ENCODE data around the gene CFAP45. TPM values are rescaled to one million over a fixed set of nuclear protein-coding genes. Genes with fewer than 3 reads are reported as not detected.

The CFAP45 gene
- total and polyA plus RNA-seq, 2 donors = 0.48 to 1.0 TPM

- Histone ChIP-seq H3K4me1 (ENCODE audit: insufficient read depth) (no peaks in the 10 kb centered on the region), H3K4me3 (ENCODE audit: low read depth, low read length) (no peak overlapping the region), H3K27ac (ENCODE audit: low read depth) (no peak overlapping the region), H3K36me3 (ENCODE audit: insufficient read depth) (no peaks in the 10 kb centered on the region)
- 86% methylated on average over 5 of the region's 5 CpGs for WGBS
- DNase-seq (ENCODE audit: extremely low spot score) = no peak
Measured at GRCh38 chr1:159892944-159893343, 7.0 kb downstream of the CFAP45 start.

- no peak overlapping the region for H3K4me3 ChIP-seq (ENCODE audit: low read depth, low read length)
- DNase-seq (ENCODE audit: extremely low spot score) = no peak
- H3K4me1 ChIP-seq (ENCODE audit: insufficient read depth) = no peaks in the 10 kb centered on the region
- no peaks in the 10 kb centered on the region for H3K36me3 ChIP-seq (ENCODE audit: insufficient read depth)
- H3K27ac ChIP-seq (ENCODE audit: low read depth) = no peak overlapping the region
- 51% methylated on average over 7 of the region's 7 CpGs for WGBS
Measured at GRCh38 chr1:159891275-159892157, 8.4 kb downstream of the CFAP45 start.

- DNase-seq (ENCODE audit: extremely low spot score) = no peak
- H3K36me3 ChIP-seq (ENCODE audit: insufficient read depth) = no peaks in the 10 kb centered on the region
- no peaks in the 10 kb centered on the region for H3K4me1 ChIP-seq (ENCODE audit: insufficient read depth)
- H3K27ac ChIP-seq (ENCODE audit: low read depth) = no peak overlapping the region
- no peak overlapping the region for H3K4me3 ChIP-seq (ENCODE audit: low read depth, low read length)
- WGBS = 79% methylated on average over 8 of the region's 8 CpGs
Measured at GRCh38 chr1:159890390-159890789, 9.6 kb downstream of the CFAP45 start.

GRCh38 chr1:159889821-159890252 lies 10.1 kb downstream of the CFAP45 start:
- no peaks in the 10 kb centered on the region for H3K4me1 ChIP-seq (ENCODE audit: insufficient read depth)
- no peaks in the 10 kb centered on the region for H3K36me3 ChIP-seq (ENCODE audit: insufficient read depth)
- no peak overlapping the region for H3K4me3 ChIP-seq (ENCODE audit: low read depth, low read length)
- DNase-seq (ENCODE audit: extremely low spot score) = no peak
- WGBS = 30% methylated on average over 2 of the region's 2 CpGs
- no peak overlapping the region for H3K27ac ChIP-seq (ENCODE audit: low read depth)

GRCh38 chr1:159889202-159889601 lies 10.8 kb downstream of the CFAP45 start:
- 92% methylated on average over 4 of the region's 4 CpGs for WGBS
- no peak for DNase-seq (ENCODE audit: extremely low spot score)
- no peak overlapping the region for H3K27ac ChIP-seq (ENCODE audit: low read depth)

GRCh38 chr1:159884296-159884695 lies 15.7 kb downstream of the CFAP45 start:
- Histone ChIP-seq H3K36me3 (ENCODE audit: insufficient read depth) (no peaks in the 10 kb centered on the region), H3K4me1 (ENCODE audit: insufficient read depth) (no peaks in the 10 kb centered on the region), H3K4me3 (ENCODE audit: low read depth, low read length) (no peak overlapping the region), H3K27ac (ENCODE audit: low read depth) (no peak overlapping the region)
- WGBS = 80% methylated on average over 8 of the region's 8 CpGs
- DNase-seq (ENCODE audit: extremely low spot score) = no peak

More at GRCh38 chr1:159889202-159889601, 10.8 kb downstream of the CFAP45 start:
- no peak overlapping the region for H3K4me3 ChIP-seq (ENCODE audit: low read depth, low read length)
- H3K36me3 ChIP-seq (ENCODE audit: insufficient read depth) = no peaks in the 10 kb centered on the region
- H3K4me1 ChIP-seq (ENCODE audit: insufficient read depth) = no peaks in the 10 kb centered on the region

- WGBS = 78% methylated on average over 4 of the region's 4 CpGs
- H3K27ac ChIP-seq (ENCODE audit: low read depth) = no peak overlapping the region
- no peak for DNase-seq (ENCODE audit: extremely low spot score)
Measured at GRCh38 chr1:159883134-159883533, 16.8 kb downstream of the CFAP45 start.

GRCh38 chr1:159882527-159882862 lies 17.5 kb downstream of the CFAP45 start:
- no peaks in the 10 kb centered on the region for H3K36me3 ChIP-seq (ENCODE audit: insufficient read depth)
- H3K4me3 ChIP-seq (ENCODE audit: low read depth, low read length) = no peak overlapping the region
- no peak for DNase-seq (ENCODE audit: extremely low spot score)
- 90% methylated on average over 2 of the region's 2 CpGs for WGBS
- H3K27ac ChIP-seq (ENCODE audit: low read depth) = no peak overlapping the region
- H3K4me1 ChIP-seq (ENCODE audit: insufficient read depth) = no peaks in the 10 kb centered on the region

More at GRCh38 chr1:159883134-159883533, 16.8 kb downstream of the CFAP45 start:
- no peak overlapping the region for H3K4me3 ChIP-seq (ENCODE audit: low read depth, low read length)
- H3K36me3 ChIP-seq (ENCODE audit: insufficient read depth) = no peaks in the 10 kb centered on the region
- no peaks in the 10 kb centered on the region for H3K4me1 ChIP-seq (ENCODE audit: insufficient read depth)

GRCh38 chr1:159881622-159882526 lies 18.1 kb downstream of the CFAP45 start:
- no peaks in the 10 kb centered on the region for H3K4me1 ChIP-seq (ENCODE audit: insufficient read depth)
- no peaks in the 10 kb centered on the region for H3K36me3 ChIP-seq (ENCODE audit: insufficient read depth)
- DNase-seq (ENCODE audit: extremely low spot score) = peak; percentile 55
- no peak overlapping the region for H3K4me3 ChIP-seq (ENCODE audit: low read depth, low read length)
- H3K27ac ChIP-seq (ENCODE audit: low read depth) = peak overlapping the region; percentile 59
- 62% methylated on average over 6 of the region's 6 CpGs for WGBS

- Histone ChIP-seq H3K27ac (ENCODE audit: low read depth) (no peak overlapping the region), H3K4me1 (ENCODE audit: insufficient read depth) (no peaks in the 10 kb centered on the region), H3K4me3 (ENCODE audit: low read depth, low read length) (no peak overlapping the region), H3K36me3 (ENCODE audit: insufficient read depth) (no peaks in the 10 kb centered on the region)
- 93% methylated on average over 3 of the region's 3 CpGs for WGBS
- DNase-seq (ENCODE audit: extremely low spot score) = no peak
Measured at GRCh38 chr1:159880430-159880829, 19.5 kb downstream of the CFAP45 start.

GRCh38 chr1:159879977-159880376 lies 20.0 kb downstream of the CFAP45 start:
- no peak overlapping the region for H3K4me3 ChIP-seq (ENCODE audit: low read depth, low read length)
- no peaks in the 10 kb centered on the region for H3K36me3 ChIP-seq (ENCODE audit: insufficient read depth)
- no peak overlapping the region for H3K27ac ChIP-seq (ENCODE audit: low read depth)
- H3K4me1 ChIP-seq (ENCODE audit: insufficient read depth) = no peaks in the 10 kb centered on the region
- DNase-seq (ENCODE audit: extremely low spot score) = no peak
- 86% methylated on average over 4 of the region's 4 CpGs for WGBS

GRCh38 chr1:159879136-159879535 lies 20.8 kb downstream of the CFAP45 start:
- H3K27ac ChIP-seq (ENCODE audit: low read depth) = no peak overlapping the region
- H3K36me3 ChIP-seq (ENCODE audit: insufficient read depth) = no peaks in the 10 kb centered on the region
- DNase-seq (ENCODE audit: extremely low spot score) = no peak
- 82% methylated on average over 3 of the region's 3 CpGs for WGBS
- H3K4me1 ChIP-seq (ENCODE audit: insufficient read depth) = no peaks in the 10 kb centered on the region
- H3K4me3 ChIP-seq (ENCODE audit: low read depth, low read length) = no peak overlapping the region

- WGBS = 95% methylated on average over 6 of the region's 6 CpGs
- Histone ChIP-seq H3K4me3 (ENCODE audit: low read depth, low read length) (no peak overlapping the region), H3K36me3 (ENCODE audit: insufficient read depth) (no peaks in the 10 kb centered on the region), H3K27ac (ENCODE audit: low read depth) (no peak overlapping the region), H3K4me1 (ENCODE audit: insufficient read depth) (no peaks in the 10 kb centered on the region)
- DNase-seq (ENCODE audit: extremely low spot score) = no peak
Measured at GRCh38 chr1:159877695-159878444, 22.1 kb downstream of the CFAP45 start.
